ENCODE results near the gene VOPP1.

VOPP1 gene

DNA sequence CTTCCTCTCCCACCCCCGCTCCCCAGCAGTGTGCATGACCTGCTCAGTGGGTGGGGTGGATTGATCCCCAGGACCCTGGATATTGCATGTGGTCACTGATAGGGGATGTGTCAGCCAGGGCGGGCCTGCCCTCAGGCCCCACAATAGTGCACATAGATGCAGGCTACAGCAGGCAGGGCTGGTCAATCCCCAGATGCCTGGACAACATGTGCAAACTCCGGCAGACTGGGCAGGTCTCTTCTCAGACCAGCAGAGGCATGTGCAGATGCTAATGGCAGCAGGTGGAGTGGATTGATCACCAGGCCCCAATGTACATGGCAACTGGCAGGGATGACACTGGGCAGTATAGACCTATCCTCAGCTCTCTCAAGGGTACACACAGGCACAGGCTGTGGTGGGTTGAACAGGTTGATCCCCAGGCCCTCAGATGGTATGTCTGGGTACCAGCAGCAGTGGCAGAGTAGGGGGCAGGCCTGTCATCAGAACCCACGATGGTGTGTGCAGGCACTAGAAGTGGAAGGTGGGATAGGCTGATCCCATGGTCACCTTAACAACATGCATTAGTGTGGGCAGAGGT lies 108.5 kb downstream of the VOPP1 start:
- no peak for DNase-seq (ENCODE audit: low read depth)
- no peak overlapping the region for H3K4me3 ChIP-seq (ENCODE audit: low read depth, low read length)
- TF ChIP-seq, protein P1, sequence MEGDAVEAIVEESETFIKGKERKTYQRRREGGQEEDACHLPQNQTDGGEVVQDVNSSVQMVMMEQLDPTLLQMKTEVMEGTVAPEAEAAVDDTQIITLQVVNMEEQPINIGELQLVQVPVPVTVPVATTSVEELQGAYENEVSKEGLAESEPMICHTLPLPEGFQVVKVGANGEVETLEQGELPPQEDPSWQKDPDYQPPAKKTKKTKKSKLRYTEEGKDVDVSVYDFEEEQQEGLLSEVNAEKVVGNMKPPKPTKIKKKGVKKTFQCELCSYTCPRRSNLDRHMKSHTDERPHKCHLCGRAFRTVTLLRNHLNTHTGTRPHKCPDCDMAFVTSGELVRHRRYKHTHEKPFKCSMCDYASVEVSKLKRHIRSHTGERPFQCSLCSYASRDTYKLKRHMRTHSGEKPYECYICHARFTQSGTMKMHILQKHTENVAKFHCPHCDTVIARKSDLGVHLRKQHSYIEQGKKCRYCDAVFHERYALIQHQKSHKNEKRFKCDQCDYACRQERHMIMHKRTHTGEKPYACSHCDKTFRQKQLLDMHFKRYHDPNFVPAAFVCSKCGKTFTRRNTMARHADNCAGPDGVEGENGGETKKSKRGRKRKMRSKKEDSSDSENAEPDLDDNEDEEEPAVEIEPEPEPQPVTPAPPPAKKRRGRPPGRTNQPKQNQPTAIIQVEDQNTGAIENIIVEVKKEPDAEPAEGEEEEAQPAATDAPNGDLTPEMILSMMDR (IDR thresholded peaks at IDR 0.05; ENCODE audit: insufficient read depth, low read depth, low read length, missing control alignments), result no peak

DNA sequence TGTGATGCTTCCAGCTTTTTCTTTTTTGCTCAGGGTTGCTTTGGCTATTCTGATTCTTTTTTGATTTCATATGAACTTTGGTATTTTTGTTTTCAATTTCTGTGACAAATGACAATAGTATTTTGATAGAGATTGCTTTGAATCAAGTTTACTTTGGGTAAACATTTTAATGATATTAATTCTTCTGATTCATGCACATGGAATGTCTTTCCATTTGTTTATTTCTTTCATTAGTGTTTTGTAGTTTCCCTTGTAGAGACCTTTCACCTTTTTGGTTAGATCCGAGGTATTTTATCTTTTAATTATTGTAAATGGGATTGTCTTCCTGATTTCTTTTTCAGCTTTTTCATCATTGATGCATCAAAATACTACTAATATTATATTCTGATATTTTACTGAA lies 114.0 kb downstream of the VOPP1 start:
- TF ChIP-seq, protein P1 (IDR thresholded peaks at IDR 0.05; ENCODE audit: insufficient read depth, low read depth, low read length, missing control alignments), result no peak
- no peak overlapping the region for H3K4me3 ChIP-seq (ENCODE audit: low read depth, low read length)
- DNase-seq (ENCODE audit: low read depth), result no peak

DNA sequence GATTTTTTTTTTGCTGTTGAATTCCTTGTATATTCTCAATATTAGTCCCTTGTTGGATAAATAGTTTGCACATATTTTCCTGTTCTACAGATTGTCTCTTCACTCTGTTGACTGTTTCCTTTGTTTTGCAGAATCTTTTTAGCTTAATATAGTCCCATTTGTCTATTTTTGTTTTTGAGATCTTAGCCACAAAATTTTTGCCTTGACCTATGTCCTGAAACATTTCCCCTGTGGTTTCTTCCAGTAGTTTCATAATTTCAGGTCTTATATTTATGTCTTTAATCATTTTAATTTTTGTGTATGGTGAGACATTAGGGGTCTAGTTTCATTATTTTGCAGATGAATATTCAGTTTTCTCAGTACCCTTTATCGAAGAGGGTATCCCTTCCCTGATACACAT lies 114.5 kb downstream of the VOPP1 start:
- TF ChIP-seq, protein P1 (IDR thresholded peaks at IDR 0.05; ENCODE audit: insufficient read depth, low read depth, low read length, missing control alignments), result no peak
- no peak overlapping the region for H3K4me3 ChIP-seq (ENCODE audit: low read depth, low read length)
- DNase-seq (ENCODE audit: low read depth), result no peak

DNA sequence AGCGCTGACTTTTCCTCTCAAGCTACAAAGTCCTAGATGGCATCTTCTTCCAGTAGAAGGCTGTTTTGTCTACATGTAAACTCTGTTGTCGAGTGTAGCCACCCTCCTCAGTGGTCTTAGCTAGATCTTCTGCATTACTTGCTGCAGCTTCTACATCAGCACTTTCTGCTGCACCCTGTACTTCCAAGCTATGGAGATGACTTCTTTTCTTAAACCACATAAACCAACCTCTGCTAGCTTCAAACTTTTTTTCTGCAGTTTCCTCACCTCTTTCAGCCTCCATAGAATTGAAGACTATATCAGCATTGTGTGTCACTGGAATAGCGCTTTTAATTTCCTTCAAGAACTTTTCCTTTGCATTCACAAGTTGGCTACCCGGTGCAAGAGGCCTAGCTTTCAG lies 119.3 kb downstream of the VOPP1 start:
- TF ChIP-seq, protein P1 (IDR thresholded peaks at IDR 0.05; ENCODE audit: insufficient read depth, low read depth, low read length, missing control alignments), result no peak
- H3K4me3 ChIP-seq (ENCODE audit: low read depth, low read length), result no peak overlapping the region
- no peak for DNase-seq (ENCODE audit: low read depth)

DNA sequence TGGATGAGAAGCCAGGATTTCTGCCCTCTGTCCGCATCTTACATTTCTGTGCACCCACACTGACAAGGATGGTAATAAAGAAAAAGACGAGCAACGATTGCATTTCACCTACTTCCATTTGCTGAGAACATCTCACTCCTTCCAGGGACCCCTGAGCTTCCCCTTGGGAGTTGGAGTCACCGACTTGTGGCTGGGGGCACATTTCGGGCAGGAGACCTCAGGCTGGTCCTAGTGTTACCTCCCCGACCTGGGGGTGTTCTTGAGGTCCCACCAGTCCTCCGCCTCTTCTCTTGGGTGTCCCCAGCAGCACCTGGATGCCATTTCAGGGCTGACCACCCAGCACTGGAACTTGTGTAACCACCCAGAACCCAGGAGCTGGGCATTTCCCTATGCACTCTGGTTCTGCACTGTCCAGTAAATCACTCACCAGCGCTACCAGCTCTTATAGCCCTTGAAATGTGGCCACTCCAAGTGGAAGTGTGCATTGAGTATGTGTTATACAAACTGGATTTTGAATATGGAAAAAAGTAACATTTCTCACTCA lies 122.2 kb downstream of the VOPP1 start:
- no peak overlapping the region for H3K4me3 ChIP-seq (ENCODE audit: low read depth, low read length)
- TF ChIP-seq, protein P1 (IDR thresholded peaks at IDR 0.05; ENCODE audit: insufficient read depth, low read depth, low read length, missing control alignments), result no peak
- no peak for DNase-seq (ENCODE audit: low read depth)

DNA sequence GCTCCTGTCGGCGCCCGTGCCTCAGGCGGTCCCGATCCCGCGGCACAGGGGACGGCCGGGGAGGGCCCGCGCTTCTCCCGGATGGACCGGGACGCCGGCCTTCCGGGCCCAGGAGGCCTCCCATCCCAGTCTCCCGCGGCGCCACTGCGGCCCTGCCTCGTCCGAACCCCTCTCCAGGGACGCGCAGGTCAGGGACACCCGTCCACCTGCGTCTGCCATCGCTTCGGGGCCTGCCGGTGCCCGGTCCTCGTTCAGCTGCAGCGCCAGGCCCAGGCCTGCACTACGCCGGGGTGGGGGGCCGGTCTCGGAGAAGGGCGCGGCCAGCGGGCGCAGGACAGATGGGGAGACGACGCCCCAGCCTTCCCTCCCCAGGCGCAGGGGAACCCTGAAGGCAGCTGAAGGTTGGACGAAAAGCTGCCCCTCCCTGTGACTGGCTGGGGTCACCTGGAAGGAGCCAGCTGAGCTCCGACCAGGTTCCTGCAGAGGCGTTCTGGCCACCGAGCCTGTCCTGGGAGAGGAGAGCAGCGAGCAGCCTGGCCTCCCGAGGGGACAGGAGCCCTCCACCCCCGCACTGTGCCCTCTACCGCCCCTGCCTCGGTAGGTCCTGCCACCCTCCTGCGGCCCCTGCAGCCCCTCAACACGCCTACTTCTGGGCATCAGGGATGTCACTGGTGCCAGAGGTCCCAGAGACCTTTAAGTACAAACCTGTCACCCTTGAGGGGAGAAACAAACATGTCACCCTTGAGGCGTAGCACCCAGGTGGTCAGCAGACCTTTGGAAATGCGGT lies 122.9 kb downstream of the VOPP1 start:
- H3K4me3 ChIP-seq (ENCODE audit: low read depth, low read length), result no peak overlapping the region
- TF ChIP-seq, protein P1 (IDR thresholded peaks at IDR 0.05; ENCODE audit: insufficient read depth, low read depth, low read length, missing control alignments), result no peak
- DNase-seq (ENCODE audit: low read depth), result no peak
